NCI-H2081 (cell line): ENCODE data around the gene TRIM33.

Source experiments
- DNase-seq, 2 experiments: peaks; one replicate each; lab custom pipeline; 2025; lab: John Stamatoyannopoulos, UW

The TRIM33 gene

GRCh38 chr1:114511032-114511785, at the start of gene TRIM33:
TRIM33 (minus strand) TSS chr1:114511203; CDS start chr1:114511076, 127 bp downstream.
- DNase-seq: peak; percentile 82 to 93

GRCh38 chr1:114559356-114559755, 48.4 kb upstream of the TRIM33 start:
- no peak for DNase-seq

GRCh38 chr1:114558544-114558943, 47.5 kb upstream of the TRIM33 start:
- no peak for DNase-seq

GRCh38 chr1:114554577-114554976, 43.6 kb upstream of the TRIM33 start:
- no peak for DNase-seq

GRCh38 chr1:114552106-114552639, 41.2 kb upstream of the TRIM33 start:
- DNase-seq: no peak

- no peak for DNase-seq
These were observed 40.4 kb upstream of the TRIM33 start for GRCh38 chr1:114551400-114551799.

- no peak for DNase-seq
These were observed 39.3 kb upstream of the TRIM33 start for GRCh38 chr1:114550336-114550735.

- DNase-seq: no peak
These were observed 38.1 kb upstream of the TRIM33 start for GRCh38 chr1:114549137-114549536.

GRCh38 chr1:114547076-114547475, 36.1 kb upstream of the TRIM33 start:
- no peak for DNase-seq

- DNase-seq: no peak
These were observed 34.8 kb upstream of the TRIM33 start for GRCh38 chr1:114545796-114546195.

- DNase-seq: no peak
These were observed 34.3 kb upstream of the TRIM33 start for GRCh38 chr1:114545315-114545714.

GRCh38 chr1:114540821-114541220, 29.8 kb upstream of the TRIM33 start:
- DNase-seq: no peak

GRCh38 chr1:114540272-114540671, 29.3 kb upstream of the TRIM33 start:
- no peak for DNase-seq

GRCh38 chr1:114536043-114536442, 25.0 kb upstream of the TRIM33 start:
- DNase-seq: no peak

GRCh38 chr1:114535401-114535800, 24.4 kb upstream of the TRIM33 start:
- DNase-seq: no peak

- DNase-seq: no peak
These were observed 20.1 kb upstream of the TRIM33 start for GRCh38 chr1:114531094-114531493.

- DNase-seq: no peak
These were observed 19.2 kb upstream of the TRIM33 start for GRCh38 chr1:114530224-114530623.

- no peak for DNase-seq
These were observed 13.9 kb upstream of the TRIM33 start for GRCh38 chr1:114524944-114525343.

- no peak for DNase-seq
These were observed 11.2 kb upstream of the TRIM33 start for GRCh38 chr1:114522264-114522575.

GRCh38 chr1:114521396-114522263, 10.6 kb upstream of the TRIM33 start:
- no peak for DNase-seq

GRCh38 chr1:114517348-114517747, 6.3 kb upstream of the TRIM33 start:
- no peak for DNase-seq

- no peak for DNase-seq
These were observed 1.7 kb upstream of the TRIM33 start for GRCh38 chr1:114512595-114513280.
